HFF-Myc (cell line): ENCODE data around the gene PCDHGA10.
"Not testable (repeated sequence)": the region's sequence is repeated elsewhere in the genome, so short reads cannot be mapped to it uniquely, and the experiment has no call there.

ENCODE experiments used
- DNase-seq: peaks from one replicate; pipeline ENCODE4 v3.0.0-alpha.2; 2011; ENCODE audit warnings: low read depth; ENCODE audit errors: extremely low read depth
- H3K4me3 ChIP-seq: replicated peaks from 2 replicates; pipeline ENCODE4 v1.5.1; 2011; ENCODE audit warnings: low read depth, mild to moderate bottlenecking, control low read depth, low read length
- TF ChIP-seq, protein P1 (sequence below): IDR thresholded peaks from 2 replicates; pipeline ENCODE4 v1.5.1; 2012; ENCODE audit warnings: mild to moderate bottlenecking, low read depth, low read length, control low read depth; ENCODE audit errors: missing control alignments

The PCDHGA10 gene

DNA sequence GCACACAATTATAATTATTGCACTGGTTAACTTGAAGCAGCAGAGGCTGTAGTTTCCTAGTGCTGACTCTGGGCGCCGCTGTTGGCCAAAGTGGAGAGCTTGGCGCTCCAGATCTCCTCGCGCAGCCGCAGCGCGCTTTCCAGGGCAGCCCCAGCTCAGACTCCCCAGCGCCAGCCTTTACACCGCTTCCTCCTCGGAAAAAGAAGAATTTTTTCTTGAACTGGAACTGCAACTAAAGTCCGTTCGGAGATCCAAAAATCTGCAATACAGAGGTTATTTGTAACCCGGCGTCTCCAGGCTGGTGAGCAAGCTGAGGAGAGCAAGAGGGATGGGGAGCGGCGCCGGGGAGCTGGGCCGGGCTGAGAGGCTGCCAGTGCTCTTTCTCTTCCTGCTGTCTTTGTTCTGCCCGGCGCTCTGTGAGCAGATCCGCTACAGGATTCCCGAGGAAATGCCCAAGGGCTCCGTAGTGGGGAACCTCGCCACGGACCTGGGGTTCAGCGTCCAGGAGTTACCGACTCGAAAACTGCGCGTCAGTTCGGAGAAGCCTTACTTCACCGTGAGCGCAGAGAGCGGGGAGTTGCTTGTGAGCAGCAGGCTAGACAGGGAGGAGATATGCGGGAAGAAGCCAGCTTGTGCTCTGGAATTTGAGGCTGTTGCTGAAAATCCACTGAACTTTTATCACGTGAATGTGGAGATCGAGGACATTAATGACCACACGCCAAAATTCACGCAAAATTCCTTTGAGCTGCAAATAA is 25.1 kb upstream of the PCDHGA10 start, which contains the start of gene PCDHGB4:
TSS of gene PCDHGB4 (plus strand) at position 142 of the 755 bp plus-strand sequence. CDS start at position 329, 187 bp downstream.
- TF ChIP-seq, protein P1, sequence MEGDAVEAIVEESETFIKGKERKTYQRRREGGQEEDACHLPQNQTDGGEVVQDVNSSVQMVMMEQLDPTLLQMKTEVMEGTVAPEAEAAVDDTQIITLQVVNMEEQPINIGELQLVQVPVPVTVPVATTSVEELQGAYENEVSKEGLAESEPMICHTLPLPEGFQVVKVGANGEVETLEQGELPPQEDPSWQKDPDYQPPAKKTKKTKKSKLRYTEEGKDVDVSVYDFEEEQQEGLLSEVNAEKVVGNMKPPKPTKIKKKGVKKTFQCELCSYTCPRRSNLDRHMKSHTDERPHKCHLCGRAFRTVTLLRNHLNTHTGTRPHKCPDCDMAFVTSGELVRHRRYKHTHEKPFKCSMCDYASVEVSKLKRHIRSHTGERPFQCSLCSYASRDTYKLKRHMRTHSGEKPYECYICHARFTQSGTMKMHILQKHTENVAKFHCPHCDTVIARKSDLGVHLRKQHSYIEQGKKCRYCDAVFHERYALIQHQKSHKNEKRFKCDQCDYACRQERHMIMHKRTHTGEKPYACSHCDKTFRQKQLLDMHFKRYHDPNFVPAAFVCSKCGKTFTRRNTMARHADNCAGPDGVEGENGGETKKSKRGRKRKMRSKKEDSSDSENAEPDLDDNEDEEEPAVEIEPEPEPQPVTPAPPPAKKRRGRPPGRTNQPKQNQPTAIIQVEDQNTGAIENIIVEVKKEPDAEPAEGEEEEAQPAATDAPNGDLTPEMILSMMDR = peak; percentile 41
- peak within 1 kb of the TSS; percentile 25; the same call in 1 of the 2 replicates for H3K4me3 ChIP-seq
- not testable (repeated sequence) for DNase-seq

DNA sequence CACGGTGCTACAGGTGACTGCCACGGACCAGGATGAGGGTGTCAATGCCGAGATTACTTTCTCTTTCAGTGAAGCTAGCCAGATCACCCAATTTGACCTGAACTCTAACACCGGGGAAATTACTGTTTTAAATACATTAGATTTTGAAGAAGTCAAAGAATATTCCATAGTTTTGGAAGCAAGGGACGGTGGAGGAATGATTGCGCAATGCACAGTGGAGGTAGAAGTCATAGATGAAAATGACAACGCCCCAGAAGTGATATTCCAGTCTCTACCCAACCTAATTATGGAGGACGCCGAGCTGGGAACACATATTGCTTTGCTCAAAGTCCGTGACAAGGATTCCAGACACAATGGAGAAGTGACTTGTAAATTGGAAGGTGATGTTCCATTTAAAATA is 24.1 kb upstream of the PCDHGA10 start:
- TF ChIP-seq, protein P1 = no peak
- no peak for DNase-seq
- H3K4me3 ChIP-seq = no peak overlapping the region

DNA sequence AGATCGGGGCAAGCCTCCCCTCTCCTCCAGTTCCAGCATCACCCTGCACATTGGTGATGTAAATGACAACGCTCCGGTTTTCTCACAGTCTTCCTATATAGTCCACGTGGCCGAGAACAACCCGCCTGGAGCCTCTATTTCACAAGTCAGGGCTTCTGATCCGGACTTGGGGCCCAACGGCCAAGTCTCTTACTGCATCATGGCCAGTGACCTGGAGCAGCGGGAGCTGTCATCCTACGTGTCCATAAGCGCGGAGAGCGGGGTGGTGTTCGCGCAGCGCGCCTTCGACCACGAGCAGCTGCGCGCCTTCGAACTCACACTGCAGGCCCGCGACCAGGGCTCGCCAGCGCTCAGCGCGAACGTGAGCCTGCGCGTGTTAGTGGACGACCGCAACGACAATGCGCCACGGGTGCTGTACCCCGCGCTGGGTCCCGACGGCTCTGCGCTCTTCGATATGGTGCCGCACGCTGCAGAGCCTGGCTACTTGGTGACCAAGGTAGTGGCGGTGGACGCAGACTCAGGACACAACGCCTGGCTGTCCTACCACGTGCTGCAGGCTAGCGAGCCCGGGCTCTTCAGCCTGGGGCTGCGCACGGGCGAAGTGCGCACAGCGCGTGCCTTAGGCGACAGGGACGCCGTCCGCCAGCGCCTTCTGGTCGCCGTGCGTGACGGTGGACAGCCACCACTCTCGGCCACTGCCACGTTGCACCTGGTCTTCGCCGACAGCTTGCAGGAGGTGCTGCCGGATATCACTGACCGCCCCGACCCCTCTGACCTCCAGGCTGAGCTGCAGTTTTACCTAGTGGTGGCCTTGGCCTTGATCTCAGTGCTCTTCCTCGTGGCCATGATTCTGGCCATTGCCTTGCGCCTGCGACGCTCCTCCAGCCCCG is 23.4 kb upstream of the PCDHGA10 start:
- TF ChIP-seq, protein P1 = no peak
- DNase-seq = no peak
- H3K4me3 ChIP-seq = no peak overlapping the region

DNA sequence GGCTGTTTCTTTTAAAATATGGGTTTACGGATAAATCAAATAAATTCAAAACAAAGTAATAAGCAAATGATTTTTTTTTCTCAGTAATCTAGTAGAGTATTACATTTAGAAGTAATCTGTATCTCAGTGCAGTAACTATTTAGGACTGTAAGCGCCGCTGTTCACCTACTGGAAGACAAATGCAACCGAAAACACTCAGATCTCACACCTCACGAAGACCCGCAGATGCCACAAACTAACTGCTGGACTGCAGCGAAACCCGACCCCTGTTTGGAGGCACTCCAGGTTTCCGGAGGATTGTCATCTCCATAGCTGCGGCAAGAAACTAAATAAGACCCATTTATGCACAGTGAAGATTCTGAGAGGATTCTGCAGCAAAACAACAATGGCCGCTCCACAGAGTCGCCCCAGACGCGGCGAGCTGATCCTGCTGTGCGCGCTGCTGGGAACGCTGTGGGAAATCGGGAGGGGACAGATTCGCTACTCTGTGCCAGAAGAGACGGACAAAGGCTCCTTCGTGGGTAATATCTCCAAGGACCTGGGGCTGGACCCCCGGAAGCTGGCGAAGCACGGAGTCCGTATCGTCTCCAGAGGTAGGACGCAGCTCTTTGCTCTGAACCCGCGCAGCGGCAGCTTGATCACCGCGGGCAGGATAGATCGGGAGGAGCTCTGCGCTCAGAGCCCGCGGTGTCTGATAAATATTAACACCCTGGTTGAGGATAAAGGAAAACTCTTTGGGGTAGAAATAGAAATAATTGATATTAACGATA is 20.2 kb upstream of the PCDHGA10 start, which contains the start of gene PCDHGA8:
TSS of gene PCDHGA8 (plus strand) at position 205 of the 770 bp plus-strand sequence. CDS start at position 386, 181 bp downstream.
- TF ChIP-seq, protein P1 = peak; percentile 19
- H3K4me3 ChIP-seq = no peak within 1 kb of the TSS
- DNase-seq = no peak

DNA sequence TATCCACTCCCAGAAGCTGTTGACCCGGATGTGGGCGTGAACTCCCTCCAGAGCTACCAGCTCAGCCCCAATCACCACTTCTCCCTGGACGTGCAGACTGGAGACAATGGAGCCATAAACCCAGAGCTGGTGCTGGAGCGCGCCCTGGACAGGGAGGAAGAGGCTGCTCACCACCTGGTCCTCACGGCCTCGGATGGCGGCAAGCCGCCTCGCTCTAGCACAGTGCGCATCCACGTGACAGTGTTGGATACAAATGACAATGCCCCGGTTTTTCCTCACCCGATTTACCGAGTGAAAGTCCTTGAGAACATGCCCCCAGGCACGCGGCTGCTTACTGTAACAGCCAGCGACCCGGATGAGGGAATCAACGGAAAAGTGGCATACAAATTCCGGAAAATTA is 19.5 kb upstream of the PCDHGA10 start:
- H3K4me3 ChIP-seq = no peak overlapping the region
- TF ChIP-seq, protein P1 = no peak
- no peak for DNase-seq

DNA sequence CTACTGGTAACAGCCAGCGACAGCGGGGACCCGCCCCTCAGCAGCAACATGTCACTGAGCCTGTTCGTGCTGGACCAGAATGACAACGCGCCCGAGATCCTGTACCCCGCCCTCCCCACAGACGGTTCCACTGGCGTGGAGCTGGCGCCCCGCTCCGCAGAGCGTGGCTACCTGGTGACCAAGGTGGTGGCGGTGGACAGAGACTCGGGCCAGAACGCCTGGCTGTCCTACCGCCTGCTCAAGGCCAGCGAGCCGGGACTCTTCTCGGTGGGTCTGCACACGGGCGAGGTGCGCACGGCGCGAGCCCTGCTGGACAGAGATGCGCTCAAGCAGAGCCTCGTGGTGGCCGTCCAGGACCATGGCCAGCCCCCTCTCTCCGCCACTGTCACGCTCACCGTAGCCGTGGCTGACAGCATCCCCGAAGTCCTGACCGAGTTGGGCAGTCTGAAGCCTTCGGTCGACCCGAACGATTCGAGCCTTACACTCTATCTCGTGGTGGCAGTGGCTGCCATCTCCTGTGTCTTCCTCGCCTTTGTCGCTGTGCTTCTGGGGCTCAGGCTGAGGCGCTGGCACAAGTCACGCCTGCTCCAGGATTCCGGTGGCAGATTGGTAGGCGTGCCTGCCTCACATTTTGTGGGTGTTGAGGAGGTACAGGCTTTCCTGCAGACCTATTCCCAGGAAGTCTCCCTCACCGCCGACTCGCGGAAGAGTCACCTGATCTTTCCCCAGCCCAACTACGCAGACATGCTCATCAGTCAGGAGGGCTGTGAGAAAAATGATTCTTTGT is 18.2 kb upstream of the PCDHGA10 start:
- H3K4me3 ChIP-seq, DNase-seq: not testable (repeated sequence)
